ENCODE data around the gene WNT7B.

The WNT7B gene

GRCh38 chr22:46013460-46014416, 36.8 kb upstream of the WNT7B start:
- H2BK5ac ChIP-seq (ENCODE audit: low read length) = peak overlapping the region; percentile 89
- WGBS (ENCODE audit: extremely low coverage, insufficient coverage, low lambda C conversion rate) = no CpG with 5 or more reads among the region's 56 CpGs
- DNase-seq = peak; percentile 94
- no peaks in the 10 kb centered on the region for H3K79me1 ChIP-seq (ENCODE audit: low read length)
- H3K79me2 ChIP-seq (ENCODE audit: control insufficient read depth, insufficient read depth, low read length) = no peaks in the 10 kb centered on the region
- H3K27me3 ChIP-seq (ENCODE audit: insufficient read depth, low read length, poor library complexity) = no peaks in the 10 kb centered on the region
- H3K27ac ChIP-seq (ENCODE audit: low read depth, low read length) = peak overlapping the region; percentile 90
- H4K5ac ChIP-seq (ENCODE audit: low read length) = no peak overlapping the region
- H3K4me1 ChIP-seq (ENCODE audit: control insufficient read depth, low read depth, low read length) = peaks cover 2% of the 10 kb centered on the region
- peak overlapping the region; percentile 99 for H3K56ac ChIP-seq (ENCODE audit: low read length)
- peak overlapping the region; percentile 70 for H3K4me3 ChIP-seq (ENCODE audit: low read length)
- no peak overlapping the region for H2BK120ac ChIP-seq (ENCODE audit: low read depth, low read length)
- H3K36me3 ChIP-seq (ENCODE audit: control insufficient read depth, insufficient read depth, low read length) = no peaks in the 10 kb centered on the region
- H2BK15ac ChIP-seq (replicated peaks; ENCODE audit: low read depth) = no peak overlapping the region
- H3K18ac ChIP-seq (ENCODE audit: low read length) = peak overlapping the region; percentile 71
- H2AK5ac ChIP-seq (ENCODE audit: low read length) = no peak overlapping the region
- H3K4me2 ChIP-seq (ENCODE audit: low read length) = peak overlapping the region; percentile 92
- peak overlapping the region; percentile 100 for H3K23ac ChIP-seq (ENCODE audit: low read length)
- peak overlapping the region; percentile 41 for H3K4ac ChIP-seq (ENCODE audit: low read depth, low read length)
- peak overlapping the region; percentile 93 for H3K9ac ChIP-seq (ENCODE audit: low read length)
- peak overlapping the region; percentile 83 for H4K8ac ChIP-seq (ENCODE audit: low read depth, low read length)

GRCh38 chr22:46012881-46013281, 35.9 kb upstream of the WNT7B start:
- H3K4ac ChIP-seq (ENCODE audit: low read depth, low read length) = no peak overlapping the region
- no peak overlapping the region for H2BK15ac ChIP-seq (replicated peaks; ENCODE audit: low read depth)
- peak overlapping the region; percentile 56 for H3K9ac ChIP-seq (ENCODE audit: low read length)
- peak overlapping the region; percentile 99 for H3K56ac ChIP-seq (ENCODE audit: low read length)
- no peak overlapping the region for H3K23ac ChIP-seq (ENCODE audit: low read length)
- H3K4me1 ChIP-seq (ENCODE audit: control insufficient read depth, low read depth, low read length) = peaks cover 2% of the 10 kb centered on the region
- no peaks in the 10 kb centered on the region for H3K79me2 ChIP-seq (ENCODE audit: control insufficient read depth, insufficient read depth, low read length)
- no peak overlapping the region for H2AK5ac ChIP-seq (ENCODE audit: low read length)
- no peaks in the 10 kb centered on the region for H3K79me1 ChIP-seq (ENCODE audit: low read length)
- no peak overlapping the region for H4K8ac ChIP-seq (ENCODE audit: low read depth, low read length)
- H3K36me3 ChIP-seq (ENCODE audit: control insufficient read depth, insufficient read depth, low read length) = no peaks in the 10 kb centered on the region
- no peak overlapping the region for H2BK120ac ChIP-seq (ENCODE audit: low read depth, low read length)
- no peak overlapping the region for H4K5ac ChIP-seq (ENCODE audit: low read length)
- no peak overlapping the region for H3K4me3 ChIP-seq (ENCODE audit: low read length)
- no peak for DNase-seq
- no CpG with 5 or more reads among the region's 11 CpGs for WGBS (ENCODE audit: extremely low coverage, insufficient coverage, low lambda C conversion rate)
- peak overlapping the region; percentile 23 for H3K27ac ChIP-seq (ENCODE audit: low read depth, low read length)
- H3K4me2 ChIP-seq (ENCODE audit: low read length) = no peak overlapping the region
- no peaks in the 10 kb centered on the region for H3K27me3 ChIP-seq (ENCODE audit: insufficient read depth, low read length, poor library complexity)
- no peak overlapping the region for H2BK5ac ChIP-seq (ENCODE audit: low read length)
- H3K18ac ChIP-seq (ENCODE audit: low read length) = no peak overlapping the region

- H3K4me3 ChIP-seq (ENCODE audit: low read length) = no peak overlapping the region
- H3K27ac ChIP-seq (ENCODE audit: low read depth, low read length) = no peak overlapping the region
- H4K5ac ChIP-seq (ENCODE audit: low read length) = no peak overlapping the region
- H3K56ac ChIP-seq (ENCODE audit: low read length) = peak overlapping the region; percentile 25
- H3K18ac ChIP-seq (ENCODE audit: low read length) = no peak overlapping the region
- no peak overlapping the region for H2BK15ac ChIP-seq (replicated peaks; ENCODE audit: low read depth)
- H3K9ac ChIP-seq (ENCODE audit: low read length) = no peak overlapping the region
- no peak overlapping the region for H2AK5ac ChIP-seq (ENCODE audit: low read length)
- no peak overlapping the region for H3K23ac ChIP-seq (ENCODE audit: low read length)
- no peak overlapping the region for H2BK120ac ChIP-seq (ENCODE audit: low read depth, low read length)
- H3K4ac ChIP-seq (ENCODE audit: low read depth, low read length) = no peak overlapping the region
- H3K36me3 ChIP-seq (ENCODE audit: control insufficient read depth, insufficient read depth, low read length) = no peaks in the 10 kb centered on the region
- H3K79me1 ChIP-seq (ENCODE audit: low read length) = no peaks in the 10 kb centered on the region
- H3K4me2 ChIP-seq (ENCODE audit: low read length) = no peak overlapping the region
- no CpG with 5 or more reads among the region's 13 CpGs for WGBS (ENCODE audit: extremely low coverage, insufficient coverage, low lambda C conversion rate)
- H3K79me2 ChIP-seq (ENCODE audit: control insufficient read depth, insufficient read depth, low read length) = no peaks in the 10 kb centered on the region
- peaks cover 2% of the 10 kb centered on the region for H3K4me1 ChIP-seq (ENCODE audit: control insufficient read depth, low read depth, low read length)
- no peak overlapping the region for H2BK5ac ChIP-seq (ENCODE audit: low read length)
- no peaks in the 10 kb centered on the region for H3K27me3 ChIP-seq (ENCODE audit: insufficient read depth, low read length, poor library complexity)
- H4K8ac ChIP-seq (ENCODE audit: low read depth, low read length) = no peak overlapping the region
- DNase-seq = no peak
Observed at GRCh38 chr22:46012182-46012880, 35.4 kb upstream of the WNT7B start.

- Histone ChIP-seq H3K79me2 (ENCODE audit: control insufficient read depth, insufficient read depth, low read length) (no peaks in the 10 kb centered on the region), H2BK15ac (replicated peaks; ENCODE audit: low read depth) (no peak overlapping the region), H3K9ac (ENCODE audit: low read length) (no peak overlapping the region), H4K8ac (ENCODE audit: low read depth, low read length) (no peak overlapping the region), H3K4me3 (ENCODE audit: low read length) (no peak overlapping the region), H3K36me3 (ENCODE audit: control insufficient read depth, insufficient read depth, low read length) (no peaks in the 10 kb centered on the region), H4K5ac (ENCODE audit: low read length) (no peak overlapping the region), H3K23ac (ENCODE audit: low read length) (no peak overlapping the region), H3K4me1 (ENCODE audit: control insufficient read depth, low read depth, low read length) (peaks cover 2% of the 10 kb centered on the region), H3K27ac (ENCODE audit: low read depth, low read length) (no peak overlapping the region), H3K18ac (ENCODE audit: low read length) (no peak overlapping the region), H3K79me1 (ENCODE audit: low read length) (no peaks in the 10 kb centered on the region), H3K4ac (ENCODE audit: low read depth, low read length) (no peak overlapping the region), H2BK120ac (ENCODE audit: low read depth, low read length) (no peak overlapping the region), H3K56ac (ENCODE audit: low read length) (peak overlapping the region; percentile 25), H2BK5ac (ENCODE audit: low read length) (no peak overlapping the region), H2AK5ac (ENCODE audit: low read length) (no peak overlapping the region), H3K27me3 (ENCODE audit: insufficient read depth, low read length, poor library complexity) (no peaks in the 10 kb centered on the region), H3K4me2 (ENCODE audit: low read length) (no peak overlapping the region)
- no CpG with 5 or more reads among the region's 18 CpGs for WGBS (ENCODE audit: extremely low coverage, insufficient coverage, low lambda C conversion rate)
- no peak for DNase-seq
Observed at GRCh38 chr22:46011627-46012181, 34.7 kb upstream of the WNT7B start.

GRCh38 chr22:46010951-46011626, 34.1 kb upstream of the WNT7B start:
- Histone ChIP-seq H3K4me2 (ENCODE audit: low read length) (no peak overlapping the region), H2BK120ac (ENCODE audit: low read depth, low read length) (no peak overlapping the region), H3K56ac (ENCODE audit: low read length) (no peak overlapping the region), H3K18ac (ENCODE audit: low read length) (no peak overlapping the region), H2BK5ac (ENCODE audit: low read length) (no peak overlapping the region), H3K79me2 (ENCODE audit: control insufficient read depth, insufficient read depth, low read length) (no peaks in the 10 kb centered on the region), H3K4me1 (ENCODE audit: control insufficient read depth, low read depth, low read length) (peaks cover 2% of the 10 kb centered on the region), H3K23ac (ENCODE audit: low read length) (no peak overlapping the region), H3K4ac (ENCODE audit: low read depth, low read length) (no peak overlapping the region), H4K5ac (ENCODE audit: low read length) (no peak overlapping the region), H3K27me3 (ENCODE audit: insufficient read depth, low read length, poor library complexity) (no peaks in the 10 kb centered on the region), H3K4me3 (ENCODE audit: low read length) (no peak overlapping the region), H2BK15ac (replicated peaks; ENCODE audit: low read depth) (no peak overlapping the region), H3K9ac (ENCODE audit: low read length) (no peak overlapping the region), H2AK5ac (ENCODE audit: low read length) (no peak overlapping the region), H3K36me3 (ENCODE audit: control insufficient read depth, insufficient read depth, low read length) (no peaks in the 10 kb centered on the region), H4K8ac (ENCODE audit: low read depth, low read length) (no peak overlapping the region), H3K79me1 (ENCODE audit: low read length) (no peaks in the 10 kb centered on the region), H3K27ac (ENCODE audit: low read depth, low read length) (no peak overlapping the region)
- WGBS (ENCODE audit: extremely low coverage, insufficient coverage, low lambda C conversion rate) = no CpG with 5 or more reads among the region's 20 CpGs
- DNase-seq = no peak
